Upper lobe of right lung (tissue), 1 donor: Measurements from ENCODE around the gene TBX21. TPM values are rescaled to one million over a fixed set of nuclear protein-coding genes. Genes with fewer than 3 reads are reported as not detected.

Experiments used
- ATAC-seq: fragments of 200-7000 bp; cut with Tn5 transposase; one replicate; pipeline ENCODE4 v1.9.1; 2020; ENCODE audit warnings: mild to moderate bottlenecking, moderate library complexity
- DNase-seq: peaks from one replicate; pipeline ENCODE4 v3.0.0-alpha.2; 2020
- H3K27ac ChIP-seq: fragments of 200-600 bp; one replicate; pipeline ENCODE4 v1.8.0; 2022
- H3K27me3 ChIP-seq: fragments of 200-600 bp; one replicate; pipeline ENCODE4 v1.8.0; 2022; ENCODE audit warnings: mild to moderate bottlenecking
- H3K36me3 ChIP-seq: fragments of 200-600 bp; one replicate; pipeline ENCODE4 v1.8.0; 2022
- H3K4me1 ChIP-seq: fragments of 200-600 bp; one replicate; pipeline ENCODE4 v1.8.0; 2022
- H3K4me3 ChIP-seq: fragments of 200-600 bp; one replicate; pipeline ENCODE4 v1.8.0; 2022; ENCODE audit warnings: mild to moderate bottlenecking
- H3K9me3 ChIP-seq: fragments of 200-600 bp; one replicate; pipeline ENCODE4 v1.8.0; 2022
- CTCF ChIP-seq: fragments of 200-600 bp; IDR thresholded peaks from one replicate; pipeline ENCODE4 v1.8.0; 2022; ENCODE audit warnings: antibody characterized with exemption
- intact Hi-C: fragments of 100-400 bp; cut with DNase I; formaldehyde crosslinking; loops from one replicate; pipeline ENCODE4 v1.11.0; 2022
- total RNA-seq: library from RNA; stranded (reverse); fragmentation: NEBNext Ultra II Directional; extraction: Animal tissue kit (Norgen Biotek cat#: 25700); gene quantifications from one replicate; pipeline ENCODE4 v1.2.1, GENCODE V29; 2021
- donor health status: DM: no; HTN: yes; CAD: no; lungs with severe emphysema.

Gene TBX21
- total RNA-seq, 1 donor from 2014 or later, result 3.9 TPM

GRCh38 chr17:47778184-47778635 is 45.2 kb downstream of the TBX21 start:
- ATAC-seq (no peak), DNase-seq (no peak)
- no peaks in the 10 kb centered on the region for H3K36me3 ChIP-seq
- intact Hi-C loops, result no loop called here
- peaks cover 60% of the 10 kb centered on the region for H3K27me3 ChIP-seq
- no peak overlapping the region for H3K27ac ChIP-seq
- H3K9me3 ChIP-seq, result no peaks in the 10 kb centered on the region
- TF ChIP-seq CTCF, result no peak
- H3K4me3 ChIP-seq, result no peak overlapping the region
- no peaks in the 10 kb centered on the region for H3K4me1 ChIP-seq

- Histone ChIP-seq H3K4me3 (no peak overlapping the region), H3K27ac (no peak overlapping the region), H3K36me3 (no peaks in the 10 kb centered on the region), H3K9me3 (no peaks in the 10 kb centered on the region), H3K4me1 (no peaks in the 10 kb centered on the region), H3K27me3 (peaks cover 43% of the 10 kb centered on the region)
- no peak for TF ChIP-seq CTCF
- intact Hi-C loops, result no loop called here
- no peak for DNase-seq
- no peak for ATAC-seq
These were observed 48.4 kb downstream of the TBX21 start for GRCh38 chr17:47781397-47781796.

- intact Hi-C loops, result no loop called here
- DNase-seq, result no peak
- Histone ChIP-seq H3K9me3 (no peaks in the 10 kb centered on the region), H3K4me3 (no peak overlapping the region), H3K4me1 (peaks cover 10% of the 10 kb centered on the region), H3K36me3 (no peaks in the 10 kb centered on the region), H3K27ac (no peak overlapping the region), H3K27me3 (peaks cover 38% of the 10 kb centered on the region)
- TF ChIP-seq CTCF, result no peak
- no peak for ATAC-seq
These were observed 52.6 kb downstream of the TBX21 start for GRCh38 chr17:47785538-47786123.

GRCh38 chr17:47789611-47790561 is 56.9 kb downstream of the TBX21 start:
- ATAC-seq, result peak; percentile 90
- peak; percentile 50 for TF ChIP-seq CTCF
- peaks cover 58% of the 10 kb centered on the region for H3K27me3 ChIP-seq
- no peak overlapping the region for H3K27ac ChIP-seq
- H3K36me3 ChIP-seq, result no peaks in the 10 kb centered on the region
- H3K4me3 ChIP-seq, result peak overlapping the region; percentile 34
- H3K4me1 ChIP-seq, result peaks cover 10% of the 10 kb centered on the region
- intact Hi-C loops, result no loop called here
- H3K9me3 ChIP-seq, result no peaks in the 10 kb centered on the region
- DNase-seq, result peak; percentile 71

GRCh38 chr17:47791025-47791424 is 58.0 kb downstream of the TBX21 start:
- H3K27me3 ChIP-seq, result peaks cover 58% of the 10 kb centered on the region
- DNase-seq, result no peak
- ATAC-seq, result no peak
- H3K4me1 ChIP-seq, result peaks cover 10% of the 10 kb centered on the region
- no peak for TF ChIP-seq CTCF
- intact Hi-C loops, result no loop called here
- H3K27ac ChIP-seq, result no peak overlapping the region
- H3K9me3 ChIP-seq, result no peaks in the 10 kb centered on the region
- H3K36me3 ChIP-seq, result no peaks in the 10 kb centered on the region
- H3K4me3 ChIP-seq, result no peak overlapping the region
